GM12874 (cell line): ENCODE results near the gene PPP2R2C.

Experiments used
- CTCF ChIP-seq: IDR thresholded peaks from 2 replicates; pipeline ENCODE4 v1.5.1; 2011; ENCODE audit warnings: low read depth, mild to moderate bottlenecking, control low read depth, low read length, moderate library complexity; ENCODE audit not compliant: insufficient read depth

PPP2R2C gene

GRCh38 chr4:6391852-6392188 lies 80.6 kb downstream of the PPP2R2C start:
- no peak for TF ChIP-seq CTCF

- no peak for TF ChIP-seq CTCF
Observed at GRCh38 chr4:6391186-6391851, 81.1 kb downstream of the PPP2R2C start.

- no peak for TF ChIP-seq CTCF
Observed at GRCh38 chr4:6390356-6390755, 82.1 kb downstream of the PPP2R2C start.

- TF ChIP-seq CTCF: no peak
Observed at GRCh38 chr4:6389142-6389825, 83.1 kb downstream of the PPP2R2C start.

- no peak for TF ChIP-seq CTCF
Observed at GRCh38 chr4:6388713-6389112, 83.7 kb downstream of the PPP2R2C start.

GRCh38 chr4:6387946-6388345 lies 84.5 kb downstream of the PPP2R2C start:
- no peak for TF ChIP-seq CTCF

GRCh38 chr4:6386091-6386490 lies 86.3 kb downstream of the PPP2R2C start:
- TF ChIP-seq CTCF: no peak
